Progenitor cell of endocrine pancreas (in vitro differentiated cells): ENCODE results near the gene ARHGEF1. TPM values are rescaled to one million over a fixed set of nuclear protein-coding genes. Genes with fewer than 3 reads are reported as not detected.

ENCODE experiments used
- DNase-seq: peaks from one replicate; pipeline ENCODE4 v3.0.0; 2021; ENCODE audit warnings: low spot score; ENCODE audit not compliant: unreplicated experiment
- H3K27ac Mint-ChIP-seq: 2 replicates; pipeline ENCODE4 v1.8.0; 2021; ENCODE audit warnings: mild to moderate bottlenecking, moderate library complexity, mixed read lengths
- H3K27me3 Mint-ChIP-seq: 2 replicates; pipeline ENCODE4 v1.8.0; 2021; ENCODE audit warnings: mixed read lengths
- H3K36me3 Mint-ChIP-seq: 2 replicates; pipeline ENCODE4 v1.8.0; 2022; ENCODE audit warnings: mixed read lengths; ENCODE audit not compliant: insufficient read depth
- H3K4me1 Mint-ChIP-seq: 2 replicates; pipeline ENCODE4 v1.8.0; 2021; ENCODE audit warnings: low read depth, mixed read lengths
- H3K4me3 Mint-ChIP-seq: 2 replicates; pipeline ENCODE4 v1.8.0; 2021; ENCODE audit warnings: low read depth, mild to moderate bottlenecking, moderate library complexity, mixed read lengths
- H3K9me3 Mint-ChIP-seq: 2 replicates; pipeline ENCODE4 v1.8.0; 2021; ENCODE audit warnings: low read depth, mixed read lengths
- total RNA-seq: library from RNA; stranded (reverse); gene quantifications from 2 replicates; pipeline ENCODE4 v1.2.1, GENCODE V29; 2021
- TF ChIP-seq, protein P1 (sequence below): fragments of 200-600 bp; sonication (generic); IDR thresholded peaks from one replicate; pipeline ENCODE4 v1.5.0; 2021; ENCODE audit warnings: antibody characterized with exemption, mild to moderate bottlenecking; ENCODE audit not compliant: unreplicated experiment

Gene ARHGEF1
- total RNA-seq, 1 donor from 2014 or later = 112 TPM

DNA sequence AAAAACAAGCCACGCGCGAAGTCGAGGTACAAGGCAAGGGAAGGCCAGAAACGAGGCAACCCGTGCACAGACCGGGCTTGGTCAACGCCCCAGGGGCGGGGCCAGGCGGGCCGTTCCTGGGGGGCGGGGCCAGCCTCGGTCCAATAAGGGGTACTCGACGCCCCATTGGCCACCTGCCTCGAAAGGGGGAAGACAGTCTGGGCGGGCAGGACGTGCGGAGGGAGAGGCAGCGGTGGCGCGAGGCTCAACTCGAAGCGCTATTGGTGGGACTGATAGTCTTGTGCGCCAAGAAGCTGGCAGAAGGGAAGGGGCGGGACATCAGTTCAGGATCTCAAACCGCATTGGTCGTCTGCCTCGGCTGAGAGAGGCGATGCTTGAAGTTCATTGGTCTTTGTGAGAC is 38.4 kb upstream of the ARHGEF1 start, which contains the start of gene LYPD4:
Gene LYPD4 (minus strand): TSS at position 83 of the 400 bp plus-strand sequence. CDS start 5,398 bp downstream, outside the sequence.
- no peaks in the 10 kb centered on the region for H3K9me3 Mint-ChIP-seq
- no peaks in the 10 kb centered on the region for H3K36me3 Mint-ChIP-seq
- no peaks in the 10 kb centered on the region for H3K4me1 Mint-ChIP-seq
- H3K27ac Mint-ChIP-seq = no peak within 1 kb of the TSS
- no peak within 1 kb of the TSS for H3K4me3 Mint-ChIP-seq
- H3K27me3 Mint-ChIP-seq = peaks cover 27% of the 10 kb centered on the region
- TF ChIP-seq, protein P1, sequence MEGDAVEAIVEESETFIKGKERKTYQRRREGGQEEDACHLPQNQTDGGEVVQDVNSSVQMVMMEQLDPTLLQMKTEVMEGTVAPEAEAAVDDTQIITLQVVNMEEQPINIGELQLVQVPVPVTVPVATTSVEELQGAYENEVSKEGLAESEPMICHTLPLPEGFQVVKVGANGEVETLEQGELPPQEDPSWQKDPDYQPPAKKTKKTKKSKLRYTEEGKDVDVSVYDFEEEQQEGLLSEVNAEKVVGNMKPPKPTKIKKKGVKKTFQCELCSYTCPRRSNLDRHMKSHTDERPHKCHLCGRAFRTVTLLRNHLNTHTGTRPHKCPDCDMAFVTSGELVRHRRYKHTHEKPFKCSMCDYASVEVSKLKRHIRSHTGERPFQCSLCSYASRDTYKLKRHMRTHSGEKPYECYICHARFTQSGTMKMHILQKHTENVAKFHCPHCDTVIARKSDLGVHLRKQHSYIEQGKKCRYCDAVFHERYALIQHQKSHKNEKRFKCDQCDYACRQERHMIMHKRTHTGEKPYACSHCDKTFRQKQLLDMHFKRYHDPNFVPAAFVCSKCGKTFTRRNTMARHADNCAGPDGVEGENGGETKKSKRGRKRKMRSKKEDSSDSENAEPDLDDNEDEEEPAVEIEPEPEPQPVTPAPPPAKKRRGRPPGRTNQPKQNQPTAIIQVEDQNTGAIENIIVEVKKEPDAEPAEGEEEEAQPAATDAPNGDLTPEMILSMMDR = no peak
- DNase-seq = no peak

DNA sequence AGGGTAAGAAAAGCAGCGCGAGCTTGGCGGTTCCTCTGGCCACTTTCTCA is 38.2 kb upstream of the ARHGEF1 start, which contains the start of gene DMRTC2:
Gene DMRTC2 (plus strand): TSS at position 42 of the 50 bp plus-strand sequence. CDS start 2,387 bp downstream, outside the sequence.
- H3K4me3 Mint-ChIP-seq = no peak within 1 kb of the TSS
- DNase-seq = no peak
- H3K27me3 Mint-ChIP-seq = peaks cover 27% of the 10 kb centered on the region
- H3K9me3 Mint-ChIP-seq = no peaks in the 10 kb centered on the region
- no peak within 1 kb of the TSS for H3K27ac Mint-ChIP-seq
- TF ChIP-seq, protein P1 = no peak
- no peaks in the 10 kb centered on the region for H3K36me3 Mint-ChIP-seq
- no peaks in the 10 kb centered on the region for H3K4me1 Mint-ChIP-seq

DNA sequence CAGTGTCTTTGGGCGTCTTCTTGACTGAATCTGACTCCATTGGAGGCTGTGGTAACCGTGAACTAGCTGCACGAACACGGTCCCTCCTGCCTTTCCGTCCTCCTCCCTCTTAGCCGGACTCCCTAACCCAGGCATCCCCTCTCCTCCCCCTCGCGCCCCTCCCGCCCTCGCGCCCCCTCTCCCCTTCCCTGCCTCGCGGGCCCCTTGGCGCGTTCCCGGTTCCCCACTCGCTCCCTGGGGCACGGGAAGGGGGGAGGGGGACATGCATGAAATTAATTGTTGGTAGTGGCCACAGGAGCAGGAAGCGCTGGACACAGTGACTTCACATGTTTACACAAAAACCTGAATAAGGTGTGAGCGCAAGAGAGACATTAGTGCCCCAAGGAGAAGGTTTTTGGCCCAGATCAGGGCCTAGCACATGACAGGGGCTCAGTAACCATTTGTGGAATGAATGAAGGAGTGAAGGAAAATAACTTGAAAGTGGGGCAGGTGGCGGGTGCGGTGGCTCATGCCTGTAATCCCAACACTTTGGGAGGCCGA is 37.9 kb upstream of the ARHGEF1 start:
- H3K36me3 Mint-ChIP-seq = no peaks in the 10 kb centered on the region
- DNase-seq = no peak
- H3K27me3 Mint-ChIP-seq = peaks cover 26% of the 10 kb centered on the region
- H3K9me3 Mint-ChIP-seq = no peaks in the 10 kb centered on the region
- no peak overlapping the region for H3K27ac Mint-ChIP-seq
- TF ChIP-seq, protein P1 = no peak
- H3K4me3 Mint-ChIP-seq = no peak overlapping the region
- H3K4me1 Mint-ChIP-seq = no peaks in the 10 kb centered on the region

DNA sequence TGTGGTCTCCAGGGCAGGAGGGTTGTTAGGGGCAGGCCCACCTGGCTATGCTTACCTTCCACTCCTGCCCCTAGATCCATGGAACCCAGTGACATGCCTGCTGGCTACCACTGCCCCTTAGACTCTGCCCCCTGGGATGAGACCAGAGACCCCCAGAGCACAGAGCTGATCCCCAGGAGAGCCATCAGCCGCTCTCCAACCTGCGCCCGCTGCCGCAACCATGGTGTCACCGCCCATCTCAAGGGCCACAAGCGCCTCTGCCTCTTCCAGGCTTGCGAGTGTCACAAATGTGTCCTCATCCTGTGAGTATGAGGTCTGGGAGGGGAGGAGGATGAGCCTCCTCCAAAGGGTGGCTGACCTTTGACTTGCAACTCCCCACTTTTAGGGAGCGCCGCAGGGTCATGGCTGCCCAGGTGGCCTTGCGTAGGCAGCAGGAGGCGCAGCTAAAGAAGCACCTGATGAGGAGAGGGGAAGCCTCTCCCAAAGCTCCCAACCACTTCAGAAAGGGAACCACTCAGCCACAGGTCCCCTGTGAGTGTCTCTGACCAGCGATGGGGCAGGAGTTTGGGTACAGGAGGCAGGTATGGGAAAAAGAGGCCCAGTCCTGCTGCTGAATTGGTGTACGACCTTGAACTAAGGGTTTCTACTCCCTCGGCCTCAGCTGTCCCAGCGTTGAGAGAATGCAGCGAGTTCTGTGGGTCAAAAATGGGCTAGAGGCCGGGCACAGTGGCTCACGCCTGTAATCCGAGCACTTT is 35.5 kb upstream of the ARHGEF1 start:
- peaks cover 41% of the 10 kb centered on the region for H3K27me3 Mint-ChIP-seq
- H3K4me1 Mint-ChIP-seq = no peaks in the 10 kb centered on the region
- no peak overlapping the region for H3K4me3 Mint-ChIP-seq
- H3K27ac Mint-ChIP-seq = no peak overlapping the region
- no peaks in the 10 kb centered on the region for H3K36me3 Mint-ChIP-seq
- TF ChIP-seq, protein P1 = no peak
- DNase-seq = no peak
- no peaks in the 10 kb centered on the region for H3K9me3 Mint-ChIP-seq

DNA sequence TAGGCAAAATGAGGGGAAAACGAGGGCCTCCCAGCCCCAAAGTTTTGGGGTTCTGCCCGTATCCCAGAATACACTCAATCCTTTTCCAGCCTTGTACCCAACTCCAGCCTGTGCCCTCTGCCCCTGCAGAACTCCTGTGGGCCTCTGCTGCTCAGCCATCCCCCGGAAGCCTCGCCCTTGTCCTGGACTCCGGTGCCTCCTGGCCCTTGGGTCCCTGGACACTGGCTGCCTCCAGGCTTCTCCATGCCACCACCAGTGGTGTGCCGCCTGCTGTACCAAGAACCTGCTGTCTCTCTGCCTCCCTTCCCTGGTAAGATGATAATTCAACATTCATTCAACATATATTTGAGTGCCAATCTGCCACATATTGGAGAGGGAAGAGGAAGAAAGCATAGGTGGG is 34.3 kb upstream of the ARHGEF1 start:
- peaks cover 50% of the 10 kb centered on the region for H3K27me3 Mint-ChIP-seq
- no peaks in the 10 kb centered on the region for H3K4me1 Mint-ChIP-seq
- H3K36me3 Mint-ChIP-seq = no peaks in the 10 kb centered on the region
- no peak for DNase-seq
- H3K9me3 Mint-ChIP-seq = no peaks in the 10 kb centered on the region
- TF ChIP-seq, protein P1 = no peak
- H3K27ac Mint-ChIP-seq = no peak overlapping the region
- H3K4me3 Mint-ChIP-seq = no peak overlapping the region
